GM12878 (cell line): ENCODE measurements around the gene PRRC2C. TPM values are rescaled to one million over a fixed set of nuclear protein-coding genes. Genes with fewer than 3 reads are reported as not detected.

Source experiments
- ATAC-seq: fragments of 200-7000 bp; cut with Tn5 transposase; 3 replicates; pipeline ENCODE4 v1.9.1; 2020; ENCODE audit warnings: mild to moderate bottlenecking, moderate library complexity
- BruUV-seq: library from RNA; stranded (reverse); fragments of 400-500 nt; replicated peaks from 2 replicates; lab custom pipeline; 2021; lab: Mats Ljungman, UMichigan
- CTCF ChIA-PET: fragments of 300-600 bp; sonication (Branson Sonifier 250); formaldehyde crosslinking; extraction: SDS; loops from one replicate; lab custom pipeline; 2021; ENCODE audit warnings: inconsistent platforms; lab: Yijun Ruan, JAX
- POLR2A ChIA-PET: fragments of 350-600 bp; formaldehyde crosslinking; extraction: SDS; loops from one replicate; lab custom pipeline; 2021; ENCODE audit warnings: inconsistent platforms; lab: Charles Lee
- RAD21 ChIA-PET: fragments of 300-600 bp; sonication (Branson Sonifier 250); formaldehyde crosslinking; loops from one replicate; lab custom pipeline; 2023; ENCODE audit warnings: antibody characterized with exemption; ENCODE audit not compliant: unreplicated experiment; lab: Charles Lee
- SMC1A ChIA-PET: fragments of 300-600 bp; sonication (Branson Sonifier 250); formaldehyde crosslinking; loops from one replicate; lab custom pipeline; 2023; ENCODE audit not compliant: unreplicated experiment, uncharacterized antibody; lab: Charles Lee
- DNase-seq: peaks from one replicate; pipeline ENCODE4 v3.0.0-alpha.2; 2011; ENCODE audit warnings: low read depth, low spot score
- FAIRE-seq: peaks from 3 replicates; lab custom pipeline; 2011; peaks lifted over from hg19 to GRCh38; lab: Jason Lieb, UNC
- H2AFZ ChIP-seq: 2 replicates; pipeline ENCODE4 v1.6.0; 2011; ENCODE audit warnings: low read depth, low read length, control low read depth; ENCODE audit not compliant: control insufficient read depth
- H3K27ac ChIP-seq: 2 replicates; pipeline ENCODE4 v1.5.1; 2011; ENCODE audit warnings: control low read depth; ENCODE audit not compliant: control insufficient read depth, insufficient read depth
- H3K27me3 ChIP-seq, 2 experiments: replicated peaks in 1 of 2; 2 replicates each; pipeline versions ENCODE4 v1.6.0 to v1.6.1; 2011; ENCODE audit warnings: low read length in 1 of 2; ENCODE audit not compliant: control insufficient read depth in 2 of 2, insufficient read depth in 2 of 2
- H3K36me3 ChIP-seq, 2 experiments: 2 replicates each; pipeline ENCODE4 v1.5.1; 2011; ENCODE audit warnings: low read length in 1 of 2; ENCODE audit not compliant: control insufficient read depth in 2 of 2, insufficient read depth in 2 of 2
- H3K4me1 ChIP-seq: 2 replicates; pipeline ENCODE4 v1.6.1; 2011; ENCODE audit warnings: mild to moderate bottlenecking, low read length, moderate library complexity, mixed read lengths; ENCODE audit not compliant: control insufficient read depth, insufficient read depth
- H3K4me2 ChIP-seq: 2 replicates; pipeline ENCODE4 v1.6.0; 2011; ENCODE audit warnings: control low read depth; ENCODE audit not compliant: control insufficient read depth, insufficient read depth
- H3K4me3 ChIP-seq: fragments of 200-600 bp; sonication (generic); 2 replicates; pipeline ENCODE4 v1.5.1; 2016
- H3K79me2 ChIP-seq: 2 replicates; pipeline ENCODE4 v1.6.0; 2011; ENCODE audit warnings: low read length; ENCODE audit not compliant: control insufficient read depth, insufficient read depth
- H3K9ac ChIP-seq: 2 replicates; pipeline ENCODE4 v1.8.0; 2011; ENCODE audit warnings: low read length, control low read depth, mixed read lengths; ENCODE audit not compliant: control insufficient read depth, insufficient read depth
- H3K9me3 ChIP-seq: replicated peaks from 3 replicates; pipeline ENCODE4 v1.5.1; 2011; ENCODE audit warnings: mild to moderate bottlenecking, low read length; ENCODE audit not compliant: control insufficient read depth, insufficient read depth
- H4K20me1 ChIP-seq: 2 replicates; pipeline ENCODE4 v1.6.0; 2011; ENCODE audit not compliant: control insufficient read depth, insufficient read depth
- CREB1 ChIP-seq: IDR thresholded peaks from 2 replicates; pipeline ENCODE4 v1.6.1; 2012; ENCODE audit warnings: low read depth, mild to moderate bottlenecking, inconsistent platforms
- IRF4 ChIP-seq: IDR thresholded peaks from 2 replicates; pipeline ENCODE4 v1.6.1; 2011; ENCODE audit warnings: low read depth, low read length
- POLR2AphosphoS5 ChIP-seq: IDR thresholded peaks from 2 replicates; pipeline ENCODE4 v1.6.1; 2011; ENCODE audit warnings: mild to moderate bottlenecking, low read length, inconsistent platforms
- POU2F2 ChIP-seq: IDR thresholded peaks from 3 replicates; pipeline ENCODE4 v1.6.1; 2011; ENCODE audit warnings: low read depth, mild to moderate bottlenecking, low read length, borderline replicate concordance
- RBBP5 ChIP-seq: fragments of 200-600 bp; sonication (generic); conservative IDR thresholded peaks from 2 replicates; pipeline ENCODE4 v1.6.1; 2016
- ZNF217 ChIP-seq: fragments of 450-650 bp; IDR thresholded peaks from 2 replicates; pipeline ENCODE4 v1.6.1; 2017; ENCODE audit warnings: antibody characterized with exemption, mild to moderate bottlenecking
- WGBS: methylation state at CpG from one replicate; pipeline ENCODE4 v1.1.6; 2016; ENCODE audit warnings: low lambda C conversion rate; ENCODE audit not compliant: insufficient replicate concordance, insufficient coverage; ENCODE audit errors: missing lambda C conversion rate; 5-methylcytosine and 5-hydroxymethylcytosine counted together
- in situ Hi-C: fragments of 300-500 bp; cut with MboI; formaldehyde crosslinking; loops from 9 replicates; pipeline ENCODE4 v1.14.3; 2018; ENCODE audit warnings: mixed read lengths
- intact Hi-C: fragments of 100-400 bp; cut with micrococcal nuclease; formaldehyde crosslinking; loops from one replicate; pipeline ENCODE4 v1.14.2; 2022; ENCODE audit not compliant: unreplicated experiment
- polyA plus RNA-seq, 11 experiments: library from polyadenylated mRNA; depleted of rRNA in 4 of 11; unstranded in 6 of 11; stranded (reverse) in 5 of 11; fragments of >200 nt; fragmentation: Nextera tagmentation in 4 of 11; fragmentation: Illumina TruSeq in 1 of 11; extraction: Ambion mirVana in 4 of 11; extraction: Trizol in 1 of 11; gene quantifications; 1 replicate in 1 of 11; 2 replicates in 10 of 11; pipeline versions ENCODE4 v1.2.1 to v1.2.3, GENCODE V29; 2011 to 2016; ENCODE audit warnings: inconsistent platforms in 2 of 11, missing spikeins in 2 of 11, low read depth in 1 of 11
- total RNA-seq, 4 experiments: library from RNA; depleted of rRNA in 3 of 4; stranded (reverse); fragments of >200 nt in 3 of 4; fragmentation: Illumina TruSeq in 1 of 4; extraction: Trizol in 1 of 4; gene quantifications; 2 replicates each; pipeline versions ENCODE4 v1.2.1 to v1.2.3, GENCODE V29; 2013 to 2021
- TF ChIP-seq, protein P1 (sequence below): fragments of 450-650 bp; IDR thresholded peaks from 2 replicates; pipeline ENCODE4 v1.6.1; 2016; ENCODE audit warnings: mild to moderate bottlenecking
- TF ChIP-seq, protein P2 (sequence below): fragments of 450-650 bp; IDR thresholded peaks from 2 replicates; pipeline ENCODE4 v1.6.1; 2017; ENCODE audit warnings: mild to moderate bottlenecking, moderate library complexity

The PRRC2C gene
- total and polyA plus RNA-seq, 10 of the 15 experiments (the other 5 are each of a cell fraction or from before 2014, with no cell fraction given), result 53.4 to 182 (median 91.8) TPM

DNA sequence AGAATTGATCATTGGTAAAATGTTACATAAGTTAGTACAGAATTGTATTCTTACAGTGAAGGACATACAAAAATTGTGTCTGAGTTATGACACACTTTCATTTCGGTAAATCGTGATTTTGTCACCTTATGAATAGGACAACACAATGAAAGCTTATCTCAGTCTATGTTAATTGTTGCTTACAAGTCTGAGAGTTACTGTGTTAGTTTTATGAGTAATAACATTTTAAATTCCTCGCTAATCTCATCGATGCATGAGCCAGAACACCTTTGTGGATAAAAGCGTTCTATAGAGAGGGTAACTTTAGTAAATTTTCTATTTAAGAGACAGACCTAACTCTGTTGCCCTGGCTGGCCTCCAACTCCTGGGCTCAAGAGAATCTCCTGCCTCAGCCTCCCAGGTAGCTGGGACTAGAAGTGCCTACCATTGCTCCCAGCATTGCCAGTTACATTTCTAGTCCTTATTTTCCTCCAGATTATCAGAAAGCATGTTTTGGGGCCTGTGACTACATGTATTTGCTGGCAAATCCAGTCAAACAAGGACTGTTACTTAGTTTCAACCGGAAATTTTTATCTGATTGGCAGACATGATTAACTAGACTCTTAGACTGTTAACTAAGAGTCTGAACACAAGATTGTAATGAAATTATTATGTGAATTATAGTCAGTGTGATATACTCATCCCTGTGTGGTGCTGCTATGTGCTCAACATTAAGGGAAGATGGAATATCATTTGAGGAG lies 3.0 kb downstream of the PRRC2C start:
- FAIRE-seq (no peak), ATAC-seq (no peak), DNase-seq (no peak)
- TF ChIP-seq CREB1 (no peak), POLR2AphosphoS5 (no peak), IRF4 (no peak), ZNF217 (no peak), RBBP5 (no peak), POU2F2 (no peak)
- TF ChIP-seq, protein P1, sequence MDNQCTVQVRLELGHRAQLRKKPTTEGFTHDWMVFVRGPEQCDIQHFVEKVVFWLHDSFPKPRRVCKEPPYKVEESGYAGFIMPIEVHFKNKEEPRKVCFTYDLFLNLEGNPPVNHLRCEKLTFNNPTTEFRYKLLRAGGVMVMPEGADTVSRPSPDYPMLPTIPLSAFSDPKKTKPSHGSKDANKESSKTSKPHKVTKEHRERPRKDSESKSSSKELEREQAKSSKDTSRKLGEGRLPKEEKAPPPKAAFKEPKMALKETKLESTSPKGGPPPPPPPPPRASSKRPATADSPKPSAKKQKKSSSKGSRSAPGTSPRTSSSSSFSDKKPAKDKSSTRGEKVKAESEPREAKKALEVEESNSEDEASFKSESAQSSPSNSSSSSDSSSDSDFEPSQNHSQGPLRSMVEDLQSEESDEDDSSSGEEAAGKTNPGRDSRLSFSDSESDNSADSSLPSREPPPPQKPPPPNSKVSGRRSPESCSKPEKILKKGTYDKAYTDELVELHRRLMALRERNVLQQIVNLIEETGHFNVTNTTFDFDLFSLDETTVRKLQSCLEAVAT, result 0 out of 2 replicates have a peak, but pooled peaks have one; percentile 42
- TF ChIP-seq, protein P2, sequence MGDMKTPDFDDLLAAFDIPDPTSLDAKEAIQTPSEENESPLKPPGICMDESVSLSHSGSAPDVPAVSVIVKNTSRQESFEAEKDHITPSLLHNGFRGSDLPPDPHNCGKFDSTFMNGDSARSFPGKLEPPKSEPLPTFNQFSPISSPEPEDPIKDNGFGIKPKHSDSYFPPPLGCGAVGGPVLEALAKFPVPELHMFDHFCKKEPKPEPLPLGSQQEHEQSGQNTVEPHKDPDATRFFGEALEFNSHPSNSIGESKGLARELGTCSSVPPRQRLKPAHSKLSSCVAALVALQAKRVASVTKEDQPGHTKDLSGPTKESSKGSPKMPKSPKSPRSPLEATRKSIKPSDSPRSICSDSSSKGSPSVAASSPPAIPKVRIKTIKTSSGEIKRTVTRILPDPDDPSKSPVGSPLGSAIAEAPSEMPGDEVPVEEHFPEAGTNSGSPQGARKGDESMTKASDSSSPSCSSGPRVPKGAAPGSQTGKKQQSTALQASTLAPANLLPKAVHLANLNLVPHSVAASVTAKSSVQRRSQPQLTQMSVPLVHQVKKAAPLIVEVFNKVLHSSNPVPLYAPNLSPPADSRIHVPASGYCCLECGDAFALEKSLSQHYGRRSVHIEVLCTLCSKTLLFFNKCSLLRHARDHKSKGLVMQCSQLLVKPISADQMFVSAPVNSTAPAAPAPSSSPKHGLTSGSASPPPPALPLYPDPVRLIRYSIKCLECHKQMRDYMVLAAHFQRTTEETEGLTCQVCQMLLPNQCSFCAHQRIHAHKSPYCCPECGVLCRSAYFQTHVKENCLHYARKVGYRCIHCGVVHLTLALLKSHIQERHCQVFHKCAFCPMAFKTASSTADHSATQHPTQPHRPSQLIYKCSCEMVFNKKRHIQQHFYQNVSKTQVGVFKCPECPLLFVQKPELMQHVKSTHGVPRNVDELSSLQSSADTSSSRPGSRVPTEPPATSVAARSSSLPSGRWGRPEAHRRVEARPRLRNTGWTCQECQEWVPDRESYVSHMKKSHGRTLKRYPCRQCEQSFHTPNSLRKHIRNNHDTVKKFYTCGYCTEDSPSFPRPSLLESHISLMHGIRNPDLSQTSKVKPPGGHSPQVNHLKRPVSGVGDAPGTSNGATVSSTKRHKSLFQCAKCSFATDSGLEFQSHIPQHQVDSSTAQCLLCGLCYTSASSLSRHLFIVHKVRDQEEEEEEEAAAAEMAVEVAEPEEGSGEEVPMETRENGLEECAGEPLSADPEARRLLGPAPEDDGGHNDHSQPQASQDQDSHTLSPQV, result no peak
- Histone ChIP-seq H3K79me2 (peaks cover 81% of the 10 kb centered on the region), H3K4me1 (no peaks in the 10 kb centered on the region; the same call in 1 of the 2 replicates), H4K20me1 (peaks cover 6% of the 10 kb centered on the region), H3K27me3 (no peaks in the 10 kb centered on the region), H3K4me2 (peak overlapping the region; percentile 84), H2AFZ (no peak overlapping the region), H3K4me3 (peak overlapping the region; percentile 90), H3K27ac (no peak overlapping the region), H3K9me3 (no peaks in the 10 kb centered on the region), H3K36me3 (no peaks in the 10 kb centered on the region; a peak in 2 of 4 replicates), H3K9ac (peak overlapping the region; percentile 23; the same call in 1 of the 2 replicates)
- 53% methylated on average over 6 of the region's 6 CpGs for WGBS
- CTCF ChIA-PET, result no interaction called here
- POLR2A ChIA-PET, result interaction anchor here (1.0 kb wide), 1 partner anchor 13 kb away, joined by 3 read pairs; no protein-coding TSS in a partner anchor
- SMC1A ChIA-PET, result interaction anchor here (2.1 to 4.6 kb wide), 2 partner anchors 13 to 156 kb away, joined by 8 to 22 read pairs; no protein-coding TSS in a partner anchor
- in situ Hi-C loops (no loop called here), intact Hi-C loops (loop anchor here (5.0 to 10.0 kb wide), 4 partner anchors 226 to 1414 kb away; partner anchors contain the start of genes KIFAP3, SUCO and VAMP4)
- RAD21 ChIA-PET, result no interaction called here
- no TSS peak for BruUV-seq
